ENCODE measurements around the gene MCC.

MCC gene

DNA sequence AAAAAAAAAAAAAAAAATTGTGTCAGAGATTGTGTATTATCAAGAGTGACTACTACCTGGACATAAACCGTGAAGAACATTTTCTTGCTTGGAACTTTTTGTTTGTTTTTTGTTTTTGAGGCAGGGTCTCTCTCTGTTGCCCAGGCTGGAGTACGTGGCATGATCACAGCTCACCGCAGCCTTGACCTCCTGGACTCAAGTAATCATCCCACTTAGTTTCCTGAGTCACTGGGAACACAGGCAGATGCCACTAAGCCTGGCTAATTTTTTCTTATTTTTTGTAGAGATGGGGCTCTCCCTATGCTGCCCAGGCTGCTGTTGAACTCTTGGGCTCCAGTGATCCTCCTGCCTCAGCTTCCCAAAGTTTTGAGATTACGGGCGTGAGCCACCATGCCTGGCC is 485.8 kb downstream of the MCC start:
- DNase-seq, result no peak

DNA sequence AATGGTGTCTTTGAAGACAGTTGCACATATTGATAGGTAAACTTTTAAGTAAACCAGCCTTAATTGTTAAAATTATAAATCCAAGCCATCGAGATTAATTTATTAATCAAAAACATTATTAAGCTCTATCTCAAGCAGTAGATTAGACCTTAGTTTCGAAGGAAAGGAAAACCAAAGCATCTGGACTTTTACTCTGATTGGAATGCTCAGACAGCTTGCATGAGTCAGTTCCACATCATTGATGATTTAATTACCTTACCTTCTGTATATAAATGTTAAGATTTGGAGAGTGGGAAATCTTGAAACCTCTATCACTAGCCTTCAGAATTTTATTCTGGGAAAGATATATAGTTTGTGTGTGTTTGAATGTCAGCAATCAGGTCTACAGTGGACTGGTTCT is 487.8 kb downstream of the MCC start:
- no peak for DNase-seq

GRCh38 chr5:112998296-112998695 is 490.0 kb downstream of the MCC start:
- DNase-seq, result no peak

DNA sequence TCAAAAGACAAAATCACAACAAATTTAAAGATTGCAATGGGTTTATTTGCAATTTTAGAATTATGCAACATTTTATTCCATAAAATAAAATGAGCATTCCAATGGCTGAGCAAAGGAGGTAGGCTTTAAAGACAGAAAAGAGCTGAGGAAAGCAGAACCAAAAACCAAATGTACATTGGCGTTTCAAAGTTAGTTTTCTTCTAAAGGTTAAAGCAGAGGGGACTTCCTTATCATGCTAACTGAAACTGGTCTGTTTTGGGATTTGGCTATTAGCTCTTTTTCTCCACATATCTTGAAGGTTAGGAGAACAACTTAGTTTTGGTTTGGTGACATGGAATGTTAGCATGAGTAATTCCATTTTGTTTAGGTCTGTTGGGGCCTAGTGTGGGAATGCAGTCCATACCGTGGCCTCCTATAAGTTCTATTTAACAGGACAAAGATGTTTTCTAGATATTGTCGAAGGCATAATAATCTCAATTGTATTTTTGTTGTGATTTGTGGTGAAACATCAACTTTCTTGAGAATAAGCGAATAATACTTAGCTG is 491.4 kb downstream of the MCC start:
- DNase-seq, result no peak

DNA sequence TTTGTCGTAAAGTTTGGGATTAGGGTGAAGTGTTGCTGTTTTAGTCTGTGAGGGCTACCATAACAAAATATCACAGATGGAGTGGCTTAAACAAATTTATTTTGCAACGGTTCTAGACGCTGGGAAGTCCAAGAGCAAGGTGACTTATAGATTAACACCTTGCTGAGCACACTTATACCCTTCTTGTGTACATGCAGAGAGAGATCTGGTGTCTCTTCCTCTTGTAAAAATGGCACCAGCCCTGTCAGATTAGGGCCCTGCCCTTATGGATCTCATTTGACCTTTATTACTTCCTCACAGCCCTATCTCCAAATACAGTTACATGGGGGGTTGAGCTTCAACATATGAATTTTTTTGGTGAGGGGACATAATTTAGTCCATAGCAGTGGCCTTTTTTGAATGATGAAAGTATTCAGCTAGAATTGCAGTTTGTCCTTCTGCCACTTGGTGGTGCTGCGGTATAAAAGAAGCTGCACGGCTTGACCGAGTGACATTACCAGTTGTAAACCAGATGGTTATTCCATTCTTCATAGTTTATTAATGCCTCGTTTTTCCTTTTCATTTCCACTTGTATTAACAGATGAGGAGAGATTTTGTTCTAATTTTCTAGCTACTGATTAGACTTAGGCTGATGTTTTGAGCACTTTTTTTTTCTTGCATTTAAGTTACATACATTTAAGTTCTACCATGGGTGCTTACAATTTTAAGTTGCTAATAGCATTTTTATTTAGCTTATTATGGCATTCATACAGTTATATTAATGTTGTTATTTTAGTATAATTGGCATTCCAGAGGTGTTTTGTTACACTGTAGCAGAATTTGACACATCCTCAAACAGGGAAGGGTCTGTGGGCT is 492.3 kb downstream of the MCC start:
- peak; percentile 86 for DNase-seq

- no peak for DNase-seq
Observed at GRCh38 chr5:112986224-112986623, 502.0 kb downstream of the MCC start.

DNA sequence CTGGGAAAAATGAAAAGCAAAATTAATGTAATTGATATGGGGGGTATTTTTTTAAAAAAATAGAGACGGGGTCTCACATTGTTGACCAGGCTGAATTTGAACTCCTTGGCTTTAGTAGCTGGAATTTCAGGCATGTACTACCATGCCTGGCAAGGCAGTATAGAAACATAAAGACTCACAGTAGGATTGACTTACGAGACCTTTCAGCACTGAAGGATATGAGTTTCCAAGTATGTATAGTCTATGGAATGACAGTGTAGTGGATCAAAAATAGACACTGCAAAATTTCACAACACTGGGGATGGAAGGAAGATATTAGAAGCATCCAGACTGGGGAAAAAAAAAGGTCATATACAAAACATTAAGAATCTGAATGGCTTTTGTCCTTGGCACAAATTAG is 504.9 kb downstream of the MCC start:
- DNase-seq, result no peak

- DNase-seq, result no peak
Observed at GRCh38 chr5:112979723-112980122, 508.5 kb downstream of the MCC start.

DNA sequence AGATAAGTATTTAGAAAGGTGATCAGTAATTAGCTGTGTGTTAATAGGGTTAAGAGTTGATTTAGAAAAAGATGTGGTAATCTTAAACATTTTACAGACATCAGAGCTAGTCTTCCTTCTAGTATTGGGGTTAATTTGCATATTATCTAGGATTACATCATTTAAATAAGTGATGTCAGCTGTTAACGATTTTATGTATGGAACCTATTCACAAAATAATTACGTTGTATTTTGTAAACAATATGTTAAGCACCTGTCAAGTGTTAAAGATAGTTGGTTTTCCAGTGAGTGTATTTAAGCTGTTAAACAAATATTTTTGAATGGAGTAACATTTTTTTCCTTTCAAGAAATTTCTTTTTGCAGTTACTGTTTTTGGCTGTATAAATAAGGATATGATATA is 509.4 kb downstream of the MCC start:
- no peak for DNase-seq

DNA sequence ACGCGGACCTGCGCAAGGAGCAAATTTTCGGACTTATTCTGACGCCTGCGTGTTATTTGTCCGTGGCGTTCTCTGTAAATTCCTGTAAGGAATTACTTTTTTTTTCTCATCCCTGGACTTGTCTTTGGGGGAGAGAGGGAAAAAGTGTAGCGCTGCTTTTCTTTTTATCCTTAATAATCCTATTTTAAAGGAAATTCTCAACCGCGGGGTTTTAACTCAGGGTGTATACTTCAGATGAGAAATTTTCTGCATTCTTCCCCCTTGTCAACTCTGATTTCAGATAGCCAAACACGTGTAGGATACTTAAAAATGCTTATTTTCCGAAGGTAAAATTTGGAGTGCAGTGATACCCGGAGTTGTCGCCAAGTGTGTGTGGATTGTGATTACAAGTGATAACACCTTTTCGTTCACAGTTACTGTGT is 510.8 kb downstream of the MCC start:
- no peak for DNase-seq

DNA sequence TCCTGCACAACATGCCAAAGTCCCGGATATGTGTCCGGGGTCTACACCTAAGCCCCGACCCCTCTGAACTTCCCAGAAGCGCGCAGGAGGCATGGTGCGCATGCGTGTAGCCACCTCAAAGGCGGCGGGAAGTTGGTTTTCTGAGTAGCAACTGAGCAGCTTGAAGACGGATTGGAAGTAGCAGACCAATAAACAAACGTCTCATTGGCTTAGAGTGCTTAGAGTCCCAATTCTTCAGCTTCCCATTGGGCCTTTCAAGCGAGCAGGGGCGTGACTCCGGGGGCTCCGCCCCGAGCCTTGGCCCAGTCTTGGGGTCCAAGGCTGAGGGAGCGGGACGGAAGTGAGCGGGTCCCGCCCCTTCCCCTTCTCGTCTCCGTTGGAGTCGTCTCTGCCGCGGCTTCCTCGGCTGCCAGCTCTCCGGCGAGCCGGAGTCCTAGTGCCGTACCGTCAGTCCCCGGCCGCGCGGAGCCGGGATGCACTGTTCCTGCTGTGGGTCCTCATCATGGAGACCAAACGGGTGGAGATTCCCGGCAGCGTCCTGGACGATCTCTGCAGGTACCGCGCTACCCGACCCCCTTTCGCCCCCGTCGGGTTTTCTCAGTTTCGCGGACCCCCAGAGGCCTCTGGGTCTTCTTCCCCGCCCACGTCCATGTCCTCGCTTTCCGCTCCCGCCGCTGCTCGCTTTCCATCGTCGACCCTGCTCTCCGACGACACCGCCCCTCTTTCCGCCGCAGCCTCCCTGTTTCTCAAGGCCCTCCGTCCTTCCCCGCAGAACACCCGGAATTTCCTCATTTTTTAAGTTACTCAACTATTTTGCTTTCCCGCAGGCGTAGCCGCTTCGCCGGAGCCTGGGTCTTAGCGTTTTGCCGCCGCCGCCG is 511.6 kb downstream of the MCC start, which contains the start of gene DCP2:
TSS of gene DCP2 (plus strand) at position 367 of the 878 bp plus-strand sequence. CDS start at position 503, 136 bp downstream.
- peak; percentile 99 for DNase-seq

DNA sequence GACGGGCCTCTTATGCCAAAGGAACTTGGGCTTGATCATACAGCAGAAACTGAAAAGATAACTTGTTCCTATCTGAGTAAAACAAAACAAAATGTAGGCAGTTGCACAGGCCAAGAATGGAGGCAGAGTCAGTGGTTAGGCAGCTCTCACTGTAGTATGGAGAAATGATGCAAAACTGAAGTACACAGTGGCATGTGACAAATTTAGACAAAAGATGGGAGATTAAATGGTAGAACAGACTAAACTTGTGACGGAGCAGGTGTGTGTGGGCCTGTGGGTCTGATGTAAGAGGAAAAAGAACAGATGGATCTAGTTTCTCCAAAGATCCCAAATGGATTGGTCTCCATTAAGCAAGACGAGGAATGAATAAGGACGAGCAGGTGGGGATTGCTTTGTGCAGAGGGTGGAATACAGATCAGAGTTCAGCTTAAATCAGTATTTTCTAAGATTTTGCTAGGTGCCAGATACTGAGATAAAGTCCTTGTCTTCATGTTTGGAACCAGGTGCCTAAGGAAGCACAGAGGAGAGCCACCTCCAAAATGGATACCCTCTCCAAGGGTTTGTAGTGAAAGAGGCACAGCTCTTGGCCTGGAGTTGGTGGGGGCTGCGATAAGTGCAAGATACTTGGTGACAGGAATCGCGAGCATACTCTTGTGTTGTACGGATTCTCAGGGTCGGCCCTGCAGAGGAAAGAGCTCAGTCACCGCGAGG is 512.4 kb downstream of the MCC start:
- no peak for DNase-seq

DNA sequence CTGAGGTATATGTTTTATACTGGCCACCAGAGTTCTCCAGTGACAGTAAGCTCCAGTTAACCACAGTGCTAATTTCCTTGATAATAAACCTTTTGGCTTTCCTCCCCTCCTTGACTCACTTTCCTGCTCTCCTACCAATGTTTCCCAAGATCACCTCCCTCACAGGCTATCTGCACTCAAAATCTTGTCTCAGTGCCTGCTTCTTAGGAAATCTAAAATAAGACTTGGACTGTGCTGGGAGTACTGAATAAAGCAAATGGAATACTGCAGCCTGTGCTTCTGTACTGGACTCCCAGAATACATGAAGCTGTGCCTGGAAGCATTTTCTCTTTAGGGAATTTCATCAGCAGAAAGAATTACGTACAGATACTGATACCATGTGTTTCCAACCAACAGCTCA is 513.4 kb downstream of the MCC start:
- no peak for DNase-seq

DNA sequence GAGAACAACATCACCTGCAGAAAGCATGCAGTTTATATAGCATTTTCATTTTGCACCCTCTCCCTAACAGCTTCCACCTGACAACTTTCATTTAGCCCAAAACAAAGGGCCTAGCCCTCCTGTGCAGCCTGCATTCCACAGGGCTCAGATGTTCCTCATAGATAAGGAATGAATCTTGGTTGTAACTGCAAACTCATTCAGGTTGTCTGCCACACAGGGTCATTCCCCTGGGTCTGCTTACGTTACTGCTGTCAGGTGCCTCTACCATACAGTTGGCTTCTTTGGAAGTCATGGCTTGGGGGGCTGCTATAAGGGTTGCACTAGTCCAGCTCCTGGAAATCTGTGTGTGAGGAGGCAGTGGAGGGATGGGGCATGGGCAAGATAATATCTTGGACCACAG is 514.3 kb downstream of the MCC start:
- DNase-seq, result no peak

GRCh38 chr5:112973036-112973435 is 515.2 kb downstream of the MCC start:
- DNase-seq, result no peak
